BE2C (cell line): Measurements from ENCODE around the gene SORL1.
"Not testable (repeated sequence)": the region's sequence is repeated elsewhere in the genome, so short reads cannot be mapped to it uniquely, and the experiment has no call there.

Experiments used
- DNase-seq: peaks from one replicate; pipeline ENCODE4 v3.0.0-alpha.2; 2020
- H3K27me3 ChIP-seq: fragments of 250-450 bp; sonication (Bioruptor Pico); 2 replicates; pipeline ENCODE4 v1.5.1; 2020; ENCODE audit warnings: mild to moderate bottlenecking
- H3K36me3 ChIP-seq: fragments of 250-450 bp; sonication (Bioruptor Pico); 2 replicates; pipeline ENCODE4 v1.5.1; 2020; ENCODE audit warnings: mild to moderate bottlenecking
- H3K4me1 ChIP-seq: fragments of 250-450 bp; sonication (Bioruptor Pico); 2 replicates; pipeline ENCODE4 v1.5.1; 2020
- H3K4me3 ChIP-seq: 2 replicates; pipeline ENCODE4 v1.5.1; 2011; ENCODE audit warnings: low read depth, low read length
- H3K9me3 ChIP-seq: fragments of 250-450 bp; sonication (Bioruptor Pico); 2 replicates; pipeline ENCODE4 v1.5.1; 2020
- TF ChIP-seq, protein P1 (sequence below): IDR thresholded peaks from 2 replicates; pipeline ENCODE4 v1.5.1; 2012; ENCODE audit warnings: mild to moderate bottlenecking, low read depth, low read length

SORL1 gene

GRCh38 chr11:121494355-121495099 is 42.4 kb downstream of the SORL1 start:
- no peaks in the 10 kb centered on the region for H3K36me3 ChIP-seq
- H3K4me3 ChIP-seq, result no peak overlapping the region
- H3K27me3 ChIP-seq, result no peaks in the 10 kb centered on the region
- TF ChIP-seq, protein P1, sequence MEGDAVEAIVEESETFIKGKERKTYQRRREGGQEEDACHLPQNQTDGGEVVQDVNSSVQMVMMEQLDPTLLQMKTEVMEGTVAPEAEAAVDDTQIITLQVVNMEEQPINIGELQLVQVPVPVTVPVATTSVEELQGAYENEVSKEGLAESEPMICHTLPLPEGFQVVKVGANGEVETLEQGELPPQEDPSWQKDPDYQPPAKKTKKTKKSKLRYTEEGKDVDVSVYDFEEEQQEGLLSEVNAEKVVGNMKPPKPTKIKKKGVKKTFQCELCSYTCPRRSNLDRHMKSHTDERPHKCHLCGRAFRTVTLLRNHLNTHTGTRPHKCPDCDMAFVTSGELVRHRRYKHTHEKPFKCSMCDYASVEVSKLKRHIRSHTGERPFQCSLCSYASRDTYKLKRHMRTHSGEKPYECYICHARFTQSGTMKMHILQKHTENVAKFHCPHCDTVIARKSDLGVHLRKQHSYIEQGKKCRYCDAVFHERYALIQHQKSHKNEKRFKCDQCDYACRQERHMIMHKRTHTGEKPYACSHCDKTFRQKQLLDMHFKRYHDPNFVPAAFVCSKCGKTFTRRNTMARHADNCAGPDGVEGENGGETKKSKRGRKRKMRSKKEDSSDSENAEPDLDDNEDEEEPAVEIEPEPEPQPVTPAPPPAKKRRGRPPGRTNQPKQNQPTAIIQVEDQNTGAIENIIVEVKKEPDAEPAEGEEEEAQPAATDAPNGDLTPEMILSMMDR, result no peak
- no peak for DNase-seq
- no peaks in the 10 kb centered on the region for H3K4me1 ChIP-seq
- no peaks in the 10 kb centered on the region for H3K9me3 ChIP-seq

GRCh38 chr11:121497176-121497998 is 45.3 kb downstream of the SORL1 start:
- no peak for DNase-seq
- no peaks in the 10 kb centered on the region for H3K4me1 ChIP-seq
- TF ChIP-seq, protein P1, result no peak
- H3K4me3 ChIP-seq, result no peak overlapping the region
- H3K9me3 ChIP-seq, result no peaks in the 10 kb centered on the region
- H3K36me3 ChIP-seq, result no peaks in the 10 kb centered on the region
- H3K27me3 ChIP-seq, result no peaks in the 10 kb centered on the region

DNA sequence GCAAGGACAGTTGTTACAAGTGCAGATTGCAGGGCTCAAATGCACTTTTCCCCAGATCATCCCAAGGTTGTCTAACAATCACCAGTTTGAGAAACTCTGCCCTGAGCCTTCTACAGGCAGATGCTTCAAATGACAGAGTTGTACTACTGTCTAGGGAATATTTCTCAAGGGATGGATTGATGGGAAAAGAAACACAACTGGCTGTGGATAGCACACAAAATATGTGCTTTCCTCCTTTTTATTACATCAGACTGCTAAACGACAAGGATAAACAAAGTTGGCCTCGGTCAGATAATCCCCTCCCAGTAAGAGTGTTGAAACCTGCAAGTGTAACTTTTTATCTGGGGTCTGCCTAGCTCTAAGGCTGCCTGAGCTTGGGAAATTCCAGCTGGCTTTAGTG is 47.3 kb downstream of the SORL1 start:
- H3K36me3 ChIP-seq, result no peaks in the 10 kb centered on the region
- TF ChIP-seq, protein P1, result no peak

DNA sequence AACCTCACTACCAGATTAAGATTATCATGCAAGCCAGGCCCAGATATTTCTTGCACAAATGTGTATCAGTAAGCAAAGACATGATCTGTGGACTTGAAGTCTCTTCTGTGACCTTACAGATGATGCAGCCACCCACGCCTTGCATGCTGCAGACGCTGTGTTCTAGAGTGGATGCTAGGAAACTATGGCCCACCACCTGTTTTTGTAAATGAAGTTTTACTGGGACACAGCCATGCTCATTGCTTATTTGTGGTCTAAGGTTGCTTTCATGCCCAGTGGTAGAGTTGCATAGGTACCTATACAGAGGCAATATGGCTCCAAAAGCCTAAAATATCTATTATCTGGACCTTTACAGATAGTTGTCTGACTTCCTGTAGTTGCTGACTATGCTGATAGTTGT is 48.2 kb downstream of the SORL1 start:
- TF ChIP-seq, protein P1, result no peak
- Histone ChIP-seq H3K9me3 (no peaks in the 10 kb centered on the region), H3K27me3 (no peaks in the 10 kb centered on the region), H3K4me3 (no peak overlapping the region), H3K36me3 (no peaks in the 10 kb centered on the region), H3K4me1 (no peaks in the 10 kb centered on the region)
- no peak for DNase-seq

More for the DNA sequence above, 47.3 kb downstream of the SORL1 start:
- no peaks in the 10 kb centered on the region for H3K9me3 ChIP-seq
- no peak for DNase-seq
- H3K4me3 ChIP-seq, result no peak overlapping the region
- no peaks in the 10 kb centered on the region for H3K27me3 ChIP-seq
- H3K4me1 ChIP-seq, result no peaks in the 10 kb centered on the region

DNA sequence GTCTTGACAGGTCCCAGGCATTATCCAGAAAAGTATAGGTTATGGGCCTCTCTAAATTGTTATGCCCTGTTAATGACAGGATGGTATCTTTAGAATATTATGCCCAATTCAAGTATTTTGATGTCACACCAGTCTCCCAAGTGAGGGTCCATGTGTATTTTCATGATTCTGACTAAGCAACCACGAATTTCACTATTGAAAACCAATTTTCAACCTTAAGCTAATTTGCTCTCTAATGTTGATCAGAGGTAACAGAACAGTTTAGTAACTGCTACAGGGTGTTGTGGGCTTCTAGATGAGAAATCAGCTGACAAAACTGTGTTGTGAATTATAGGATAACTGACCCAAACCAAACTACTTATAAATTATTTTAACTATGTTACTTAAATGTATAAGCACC is 48.6 kb downstream of the SORL1 start:
- Histone ChIP-seq H3K36me3 (no peaks in the 10 kb centered on the region), H3K4me3 (no peak overlapping the region), H3K9me3 (no peaks in the 10 kb centered on the region), H3K4me1 (no peaks in the 10 kb centered on the region), H3K27me3 (no peaks in the 10 kb centered on the region)
- TF ChIP-seq, protein P1, result no peak
- no peak for DNase-seq

- no peaks in the 10 kb centered on the region for H3K27me3 ChIP-seq
- no peak overlapping the region for H3K4me3 ChIP-seq
- H3K36me3 ChIP-seq, result no peaks in the 10 kb centered on the region
- H3K4me1 ChIP-seq, result no peaks in the 10 kb centered on the region
- TF ChIP-seq, protein P1, result no peak
- no peak for DNase-seq
- no peaks in the 10 kb centered on the region for H3K9me3 ChIP-seq
Measured at GRCh38 chr11:121503051-121503450, 50.9 kb downstream of the SORL1 start.

- not testable (repeated sequence) for H3K4me3 ChIP-seq, H3K4me1 ChIP-seq, H3K36me3 ChIP-seq, H3K27me3 ChIP-seq, H3K9me3 ChIP-seq, DNase-seq
Measured at GRCh38 chr11:121506237-121506636, 54.1 kb downstream of the SORL1 start.
